G401 (cell line): ENCODE results near the gene TJP3. TPM values are rescaled to one million over a fixed set of nuclear protein-coding genes. Genes with fewer than 3 reads are reported as not detected.
A peak's percentile ranks its signal among the peaks of the same experiment; 100 is the strongest.

Source experiments
- DNase-seq: peaks from one replicate; pipeline ENCODE4 v3.0.0-alpha.2; 2015; ENCODE audit warnings: low spot score
- in situ Hi-C: cut with HindIII; loops from 2 replicates; pipeline ENCODE4 v1.10.0; 2016; ENCODE audit warnings: low sequenced_read_pairs, mixed read lengths
- total RNA-seq: library from RNA; depleted of rRNA; stranded (reverse); fragments of >200 nt; shearing (Covaris generic); gene quantifications from 2 replicates; pipeline ENCODE4 v1.2.3, GENCODE V29; 2014

Gene TJP3
- total RNA-seq, 1 experiment from 2014 or later, result 12.4 TPM

GRCh38 chr19:3687774-3688706 is 20.1 kb upstream of the TJP3 start:
- peak; percentile 83 for DNase-seq
- in situ Hi-C loops, result no loop called here

- in situ Hi-C loops, result no loop called here
- DNase-seq, result no peak
Measured at GRCh38 chr19:3690551-3691371, 17.4 kb upstream of the TJP3 start.

GRCh38 chr19:3691372-3691716 is 16.8 kb upstream of the TJP3 start:
- DNase-seq, result no peak
- in situ Hi-C loops, result no loop called here

- DNase-seq, result no peak
- in situ Hi-C loops, result no loop called here
Measured at GRCh38 chr19:3691726-3692125, 16.5 kb upstream of the TJP3 start.

GRCh38 chr19:3692141-3693024 is 15.8 kb upstream of the TJP3 start:
- no peak for DNase-seq
- in situ Hi-C loops, result no loop called here

GRCh38 chr19:3693025-3693925 is 14.9 kb upstream of the TJP3 start:
- in situ Hi-C loops, result no loop called here
- no peak for DNase-seq

- DNase-seq, result no peak
- in situ Hi-C loops, result no loop called here
Measured at GRCh38 chr19:3694361-3695123, 13.6 kb upstream of the TJP3 start.

GRCh38 chr19:3695124-3695733 is 13.0 kb upstream of the TJP3 start:
- no peak for DNase-seq
- in situ Hi-C loops, result no loop called here

- DNase-seq, result peak; percentile 89
Measured at GRCh38 chr19:3695986-3696659, 12.1 kb upstream of the TJP3 start.

GRCh38 chr19:3696660-3696995 is 11.6 kb upstream of the TJP3 start:
- no peak for DNase-seq
- in situ Hi-C loops, result no loop called here

More at GRCh38 chr19:3695986-3696659, 12.1 kb upstream of the TJP3 start:
- in situ Hi-C loops, result no loop called here

- no peak for DNase-seq
Measured at GRCh38 chr19:3697094-3697493, 11.1 kb upstream of the TJP3 start.

GRCh38 chr19:3697671-3698385 is 10.4 kb upstream of the TJP3 start:
- no peak for DNase-seq
- in situ Hi-C loops, result no loop called here

More at GRCh38 chr19:3697094-3697493, 11.1 kb upstream of the TJP3 start:
- in situ Hi-C loops, result no loop called here

- in situ Hi-C loops, result no loop called here
- no peak for DNase-seq
Measured at GRCh38 chr19:3698386-3698950, 9.7 kb upstream of the TJP3 start.

GRCh38 chr19:3698974-3699740 is 9.0 kb upstream of the TJP3 start:
- peak; percentile 83 for DNase-seq
- in situ Hi-C loops, result no loop called here

- in situ Hi-C loops, result no loop called here
- no peak for DNase-seq
Measured at GRCh38 chr19:3699741-3700241, 8.4 kb upstream of the TJP3 start.
